Kidney (tissue), 14 donors: ENCODE results near the gene SRD5A1. TPM values are rescaled to one million over a fixed set of nuclear protein-coding genes. Genes with fewer than 3 reads are reported as not detected.

Experiments used
- DNase-seq, 5 donors: peaks; one replicate each; pipeline ENCODE4 v3.0.0-alpha.2; 2013 to 2020
- FAIRE-seq: peaks from 2 replicates; lab custom pipeline; 2012; peaks lifted over from hg19 to GRCh38; lab: Jason Lieb, UNC
- H3K27ac ChIP-seq, 2 donors: one replicate each; pipeline ENCODE4 v1.7.0; 2013; ENCODE audit warnings: low read depth in 2 of 2, low read length in 2 of 2, inconsistent platforms in 1 of 2
- H3K27me3 ChIP-seq: one replicate; pipeline ENCODE4 v1.7.1; 2013; ENCODE audit warnings: low read length, inconsistent platforms; ENCODE audit not compliant: control insufficient read depth, insufficient read depth
- H3K36me3 ChIP-seq, 3 donors: one replicate each; pipeline versions ENCODE4 v1.7.0 to v1.7.1; 2013; ENCODE audit warnings: low read length in 3 of 3, control low read depth in 1 of 3, inconsistent platforms in 1 of 3; ENCODE audit not compliant: insufficient read depth in 3 of 3, control insufficient read depth in 2 of 3
- H3K4me1 ChIP-seq, 3 donors: one replicate each; pipeline versions ENCODE4 v1.7.0 to v1.7.1; 2013; ENCODE audit warnings: low read length in 3 of 3, inconsistent platforms in 1 of 3, low read depth in 1 of 3; ENCODE audit not compliant: control insufficient read depth in 2 of 3, insufficient read depth in 2 of 3
- H3K4me3 ChIP-seq, 3 donors: one replicate each; pipeline versions ENCODE4 v1.7.0 to v1.8.1; 2013; ENCODE audit warnings: low read length in 3 of 3, control low read depth in 1 of 3, inconsistent platforms in 1 of 3
- H3K9ac ChIP-seq, 3 donors: one replicate each; pipeline versions ENCODE4 v1.7.0 to v1.7.1; 2013; ENCODE audit warnings: low read length in 3 of 3, control low read depth in 1 of 3, inconsistent platforms in 1 of 3
- H3K9me3 ChIP-seq, 3 donors: one replicate each; pipeline versions ENCODE4 v1.7.0 to v1.7.1; 2013; ENCODE audit warnings: low read length in 3 of 3, control low read depth in 1 of 3, inconsistent platforms in 1 of 3; ENCODE audit not compliant: control insufficient read depth in 2 of 3, insufficient read depth in 1 of 3
- CTCF ChIP-seq: IDR thresholded peaks from 3 replicates; pipeline ENCODE4 v1.5.1; 2012; ENCODE audit warnings: mild to moderate bottlenecking, moderate library complexity, borderline replicate concordance; ENCODE audit not compliant: insufficient read depth; ENCODE audit errors: extremely low read depth
- intact Hi-C: fragments of 100-400 bp; cut with DNase I; formaldehyde crosslinking; loops from one replicate; pipeline ENCODE4 v1.11.1; 2022
- polyA plus RNA-seq: library from polyadenylated mRNA; stranded (reverse); fragments of 350-450 nt; fragmentation: Illumina TruSeq; extraction: RNeasy Lipid Tissue Mini Kit (QIAGEN cat#74804); gene quantifications from one replicate; pipeline ENCODE4 v1.2.3, GENCODE V29; 2014; ENCODE audit warnings: low read depth, low replicate concordance; ENCODE audit not compliant: insufficient read depth
- total RNA-seq: library from RNA; stranded (reverse); fragmentation: NEBNext Ultra II Directional; extraction: Animal tissue kit (Norgen Biotek cat#: 25700); gene quantifications from one replicate; pipeline ENCODE4 v1.2.1, GENCODE V29; 2021
- donor health status: control.
- donor health status: control.
- donor health status: control.
- donor health status: control.
- donor health status: control.
- donor health status: DM: yes; HTN: yes; CAD: no.
- donor health status: Normal renal cell carcinoma (clear cell type).

The SRD5A1 gene
- total and polyA plus RNA-seq, 2 donors from 2014 or later: 6.5 to 13.1 TPM

- Histone ChIP-seq H3K4me3 (peak overlapping the region; percentile 47 to 78 (median 76)), H3K36me3 (peaks cover 0 to 2% (median 0%) of the 10 kb centered on the region in 3 donors), H3K4me1 (peaks cover 0 to 34% (median 12%) of the 10 kb centered on the region in 3 donors), H3K9ac (peak overlapping the region in 1 of 3 donors; percentile 37), H3K27me3 (no peaks in the 10 kb centered on the region), H3K9me3 (no peaks in the 10 kb centered on the region), H3K27ac (no peak overlapping the region)
- no peak for TF ChIP-seq CTCF
- DNase-seq (no peak), FAIRE-seq (no peak)
- intact Hi-C loops: no loop called here
Observed at GRCh38 chr5:6715271-6715670, 82.0 kb downstream of the SRD5A1 start.

GRCh38 chr5:6715758-6716628 is 82.8 kb downstream of the SRD5A1 start:
- intact Hi-C loops: no loop called here
- FAIRE-seq (no peak), DNase-seq (no peak)

GRCh38 chr5:6716629-6717149 is 83.4 kb downstream of the SRD5A1 start:
- H3K9ac ChIP-seq: no peak overlapping the region
- peaks cover 0 to 42% (median 18%) of the 10 kb centered on the region in 3 donors for H3K4me1 ChIP-seq
- FAIRE-seq: no peak

More at GRCh38 chr5:6715758-6716628, 82.8 kb downstream of the SRD5A1 start:
- H3K4me1 ChIP-seq: peaks cover 0 to 38% (median 15%) of the 10 kb centered on the region in 3 donors
- no peaks in the 10 kb centered on the region for H3K27me3 ChIP-seq
- peaks cover 0 to 2% (median 0%) of the 10 kb centered on the region in 3 donors for H3K36me3 ChIP-seq
- H3K27ac ChIP-seq: no peak overlapping the region
- no peaks in the 10 kb centered on the region for H3K9me3 ChIP-seq
- H3K9ac ChIP-seq: peak overlapping the region in 2 of 3 donors; percentile 25 to 44
- H3K4me3 ChIP-seq: peak overlapping the region; percentile 47 to 78 (median 76)
- TF ChIP-seq CTCF: no peak

More at GRCh38 chr5:6716629-6717149, 83.4 kb downstream of the SRD5A1 start:
- H3K9me3 ChIP-seq: no peaks in the 10 kb centered on the region
- peaks cover 0 to 2% (median 0%) of the 10 kb centered on the region in 3 donors for H3K36me3 ChIP-seq
- peak overlapping the region in 2 of 3 donors; percentile 76 to 78 for H3K4me3 ChIP-seq
- no peak overlapping the region for H3K27ac ChIP-seq
- no peaks in the 10 kb centered on the region for H3K27me3 ChIP-seq
- DNase-seq: no peak
- intact Hi-C loops: no loop called here
- TF ChIP-seq CTCF: no peak
